GM18519 (cell line): ENCODE measurements around the gene METTL21C.

Experiments used
- ATAC-seq: cut with Tn5 transposase; IDR thresholded peaks from one replicate; pipeline ENCODE4 v1.9.1; 2021; ENCODE audit warnings: mild to moderate bottlenecking, moderate library complexity; ENCODE audit not compliant: unreplicated experiment, low FRiP score

The METTL21C gene

DNA sequence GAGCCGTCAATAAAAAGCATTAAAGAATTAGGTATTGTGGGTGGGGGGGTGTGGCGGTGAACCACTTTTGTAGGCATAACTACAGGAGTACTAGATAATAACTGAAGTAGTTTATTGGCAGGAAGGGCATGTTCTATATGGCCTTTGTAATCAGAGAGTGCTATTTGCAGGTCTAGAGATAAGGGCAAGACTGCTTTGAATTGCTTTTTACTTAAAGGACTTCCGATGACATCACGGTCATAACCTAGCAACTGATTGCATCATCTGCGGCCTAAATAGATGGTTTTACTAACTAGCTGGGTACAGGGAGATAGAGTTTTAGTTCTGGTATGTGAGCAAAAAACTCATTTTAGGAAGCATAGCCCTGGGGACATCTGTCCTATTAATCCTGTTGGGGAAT lies 24.7 kb downstream of the METTL21C start:
- ATAC-seq: no peak

DNA sequence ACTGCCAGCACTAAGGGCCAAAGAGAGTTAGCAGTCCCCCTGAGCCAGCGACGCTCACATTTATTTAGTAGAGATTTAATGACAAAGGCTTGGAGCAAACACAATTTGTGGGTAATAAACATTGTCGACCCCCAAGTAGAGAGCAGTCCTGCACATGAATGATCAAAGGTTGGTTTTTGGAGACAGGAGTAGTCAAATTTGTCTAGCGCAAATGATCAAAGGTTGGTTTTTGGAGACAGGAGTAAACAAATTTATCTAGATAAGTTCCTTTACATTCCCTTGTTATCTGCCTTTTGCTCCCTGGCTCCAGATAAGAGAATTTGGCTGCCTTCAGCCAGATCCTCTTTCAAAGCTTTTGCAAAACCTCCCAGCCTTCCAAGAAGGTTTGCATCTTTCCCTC lies 26.9 kb downstream of the METTL21C start:
- no peak for ATAC-seq

DNA sequence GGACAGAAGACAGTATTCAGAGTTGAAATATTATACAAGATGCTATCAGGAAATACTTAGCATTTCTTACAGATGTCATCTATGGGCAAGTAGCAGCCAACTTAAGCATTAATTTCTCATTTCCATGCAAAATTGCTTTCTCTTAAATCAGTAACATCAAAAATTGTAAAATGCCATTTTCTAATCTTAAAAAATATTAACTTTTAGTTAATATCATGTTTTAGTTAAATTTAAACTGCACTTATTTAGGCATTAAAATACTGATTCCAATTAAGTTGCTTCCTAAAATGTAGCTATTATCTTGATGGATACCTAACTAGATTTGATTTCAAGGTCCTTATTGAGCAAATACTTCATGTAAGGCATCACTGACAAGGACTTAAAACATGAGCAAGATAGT lies 27.8 kb downstream of the METTL21C start:
- no peak for ATAC-seq

DNA sequence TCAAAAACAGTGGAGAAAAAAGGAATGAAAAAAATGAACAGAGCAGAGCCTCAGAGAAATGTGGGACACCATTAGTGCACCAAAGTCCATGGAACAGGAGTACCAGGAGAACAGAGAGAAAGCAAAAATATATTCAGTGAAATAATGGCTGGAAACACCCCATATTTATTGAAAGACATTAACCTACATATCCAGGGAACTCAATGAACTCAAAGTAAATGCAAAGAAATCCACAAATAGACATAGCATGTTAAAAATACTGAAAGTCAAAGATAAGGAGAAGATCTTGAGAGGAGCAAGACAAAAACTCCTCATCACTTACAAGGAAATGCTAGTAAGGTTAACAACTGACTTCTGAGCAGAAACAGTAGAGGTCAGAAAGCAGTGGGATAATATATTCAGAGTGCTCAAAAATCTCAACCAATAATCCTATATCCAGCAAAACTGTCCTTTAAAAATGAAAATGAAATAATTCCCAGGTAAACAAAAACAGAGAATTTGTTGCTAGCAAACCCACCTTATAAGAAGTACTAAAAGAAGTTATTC lies 35.6 kb downstream of the METTL21C start:
- ATAC-seq: no peak

DNA sequence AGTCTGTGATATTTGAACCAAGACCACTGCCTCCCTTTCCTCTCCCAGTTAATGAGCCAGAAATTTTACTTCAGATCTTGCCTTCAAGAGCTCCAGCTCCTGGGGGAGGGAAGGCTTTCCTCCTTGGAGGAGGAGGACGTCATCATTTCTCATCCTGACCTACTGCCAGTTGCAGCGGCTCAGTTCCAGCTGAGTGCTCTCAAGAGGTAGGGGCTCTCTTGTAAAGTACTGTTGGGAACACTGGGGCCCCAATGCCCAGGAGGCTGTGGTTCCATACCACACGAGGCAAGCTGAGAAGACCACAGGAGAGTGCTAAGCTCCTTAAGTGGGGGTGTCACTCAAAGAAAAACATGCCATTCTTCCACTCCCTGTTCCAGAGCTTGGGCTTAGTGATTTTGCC lies 36.2 kb downstream of the METTL21C start:
- ATAC-seq: no peak

DNA sequence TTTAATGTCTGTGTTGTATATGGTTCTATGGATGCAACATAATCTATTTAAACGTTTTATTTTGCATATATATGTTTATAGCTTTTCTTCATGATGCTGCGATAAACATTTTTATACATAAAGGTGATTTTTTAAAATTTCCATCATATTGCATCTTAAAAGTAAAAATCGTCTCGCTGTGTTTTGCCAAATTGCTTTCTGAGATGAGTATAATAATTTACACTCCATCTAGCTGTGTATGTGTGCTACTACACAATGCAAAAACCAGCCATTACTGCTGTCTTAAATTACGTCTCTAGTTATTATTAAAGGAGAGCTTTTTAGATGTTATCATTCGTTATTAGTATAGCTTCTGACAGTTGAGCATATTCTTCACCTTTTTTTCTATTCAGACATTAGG lies 37.2 kb downstream of the METTL21C start:
- ATAC-seq: no peak

DNA sequence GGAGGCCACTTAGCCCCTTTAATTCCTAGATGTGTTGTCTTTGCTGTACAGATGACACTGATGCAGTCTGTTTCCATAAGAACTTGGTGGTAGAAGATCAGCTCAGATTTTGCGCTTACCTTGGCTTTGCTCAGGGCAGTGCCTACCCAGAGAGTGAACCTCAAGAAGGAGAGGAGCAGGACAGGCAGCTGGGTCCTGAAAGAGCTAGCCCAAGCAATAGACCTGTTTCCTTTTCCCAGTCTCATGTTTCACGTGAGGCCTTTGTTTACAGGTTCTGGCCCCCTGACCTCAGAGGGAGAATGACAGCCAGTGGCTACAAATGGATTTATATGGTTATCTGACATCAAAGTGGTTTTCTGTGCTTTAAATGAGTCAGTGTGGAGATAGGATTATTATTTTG lies 40.1 kb downstream of the METTL21C start:
- ATAC-seq: no peak

DNA sequence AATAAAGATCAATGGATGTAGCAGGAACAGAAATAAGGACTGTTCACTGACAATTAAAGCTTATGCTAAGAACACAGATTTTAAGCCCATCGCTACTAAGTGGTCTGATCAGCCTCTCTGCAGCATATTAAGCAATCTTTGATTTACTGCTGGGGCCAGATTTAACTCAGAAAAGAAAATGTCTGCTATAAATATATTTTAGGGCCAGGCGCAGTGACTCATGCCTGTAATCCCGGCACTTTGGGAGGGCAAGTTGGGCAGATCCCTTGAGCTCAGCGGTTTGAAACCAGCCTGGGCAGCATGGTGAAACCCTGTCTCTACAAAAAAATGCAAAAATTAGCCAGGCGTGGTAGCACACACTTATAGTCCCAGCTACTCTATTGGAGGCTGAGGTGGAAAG lies 43.0 kb downstream of the METTL21C start:
- no peak for ATAC-seq

DNA sequence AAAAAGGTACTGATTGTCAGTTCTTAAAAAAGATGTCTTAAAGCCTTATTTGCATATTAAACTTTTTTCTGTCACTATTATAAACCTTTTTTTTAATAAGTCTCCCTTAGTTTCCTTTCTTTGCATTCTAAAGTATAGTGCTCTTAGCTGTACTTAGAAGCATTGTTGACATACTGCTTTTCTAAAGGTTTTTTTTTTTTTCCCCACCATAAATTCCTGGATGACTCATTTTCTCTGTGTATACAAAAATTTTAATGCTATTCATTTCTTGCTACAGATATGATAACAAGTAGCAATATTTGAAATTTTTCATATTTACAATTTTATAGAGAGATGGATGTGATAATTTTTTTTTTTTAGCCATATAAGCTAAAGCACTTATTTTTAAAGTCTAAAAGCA lies 43.5 kb downstream of the METTL21C start:
- ATAC-seq: no peak

DNA sequence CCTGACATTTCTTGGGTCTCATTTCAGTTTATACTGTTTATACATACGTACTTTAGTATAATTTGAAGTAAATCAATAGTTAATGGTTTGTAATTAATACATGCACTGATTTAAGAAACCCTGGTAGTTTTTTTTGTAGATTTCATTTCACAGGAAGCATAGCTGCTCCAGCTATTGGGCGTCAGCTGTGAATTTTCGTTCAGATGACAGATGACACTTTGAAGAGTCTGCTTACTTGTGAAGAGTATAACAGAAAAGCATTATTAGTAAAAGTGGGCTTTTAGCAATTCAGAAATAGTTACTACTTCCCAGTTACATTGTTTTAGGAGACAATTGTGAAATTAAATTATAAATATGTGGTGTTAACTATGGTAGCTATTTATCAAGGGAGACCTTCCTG lies 44.4 kb downstream of the METTL21C start:
- no peak for ATAC-seq

DNA sequence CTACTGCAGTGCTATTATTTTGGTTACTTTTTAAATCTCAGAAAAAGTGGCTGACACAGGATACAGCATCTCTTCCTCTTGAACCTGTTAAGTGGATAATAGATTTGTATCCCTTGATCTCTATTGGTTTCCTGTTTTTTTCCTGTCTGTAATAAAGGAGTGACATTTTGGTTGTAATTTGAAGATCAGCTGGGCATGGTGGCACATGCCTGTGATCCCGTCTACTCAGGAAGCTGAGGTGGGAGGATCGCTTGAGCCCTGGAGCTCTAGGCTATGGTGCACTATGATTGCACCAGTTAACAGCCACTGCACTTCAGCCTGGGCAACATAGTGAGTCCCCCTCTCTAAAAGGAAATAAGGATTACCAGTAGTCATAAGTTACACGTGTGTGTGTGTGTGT lies 46.8 kb downstream of the METTL21C start:
- no peak for ATAC-seq

DNA sequence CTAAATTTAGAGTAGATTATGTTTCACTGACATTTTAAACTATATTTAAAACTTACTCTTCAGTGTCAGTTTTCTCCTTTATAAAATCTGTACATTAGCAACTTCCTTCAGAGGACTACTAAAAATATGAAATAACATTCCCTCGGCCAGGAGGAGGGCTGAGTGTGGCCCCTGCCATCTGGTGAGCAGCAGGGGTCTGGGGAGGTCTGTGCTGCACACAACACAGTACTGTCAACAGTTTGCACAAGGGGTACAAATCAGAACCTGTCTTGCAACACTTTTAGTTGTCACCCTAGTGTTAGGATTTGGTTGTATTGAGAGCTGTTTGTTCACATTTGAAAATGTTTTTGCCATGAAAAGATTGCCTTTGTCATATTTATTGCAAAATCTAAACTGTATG lies 49.1 kb downstream of the METTL21C start:
- no peak for ATAC-seq

DNA sequence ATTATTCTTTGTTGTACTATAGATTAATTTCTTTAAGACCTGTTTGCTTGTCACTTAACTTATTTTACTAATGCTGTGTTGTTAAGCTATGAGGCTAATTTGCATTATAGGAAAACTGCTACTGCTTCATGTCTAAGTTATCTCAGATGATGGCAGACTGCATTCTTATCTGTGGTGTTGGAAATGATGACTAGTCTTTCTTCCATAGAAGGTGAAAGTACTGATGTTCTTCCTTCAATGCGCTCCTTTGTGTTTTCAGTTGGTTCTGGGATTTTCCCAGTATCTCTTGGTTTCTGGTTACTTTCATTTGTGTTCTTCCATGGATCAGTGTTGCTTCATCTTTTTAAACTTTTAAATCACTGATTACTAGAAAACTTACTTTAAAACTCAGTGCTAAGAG lies 51.2 kb downstream of the METTL21C start:
- ATAC-seq: no peak

DNA sequence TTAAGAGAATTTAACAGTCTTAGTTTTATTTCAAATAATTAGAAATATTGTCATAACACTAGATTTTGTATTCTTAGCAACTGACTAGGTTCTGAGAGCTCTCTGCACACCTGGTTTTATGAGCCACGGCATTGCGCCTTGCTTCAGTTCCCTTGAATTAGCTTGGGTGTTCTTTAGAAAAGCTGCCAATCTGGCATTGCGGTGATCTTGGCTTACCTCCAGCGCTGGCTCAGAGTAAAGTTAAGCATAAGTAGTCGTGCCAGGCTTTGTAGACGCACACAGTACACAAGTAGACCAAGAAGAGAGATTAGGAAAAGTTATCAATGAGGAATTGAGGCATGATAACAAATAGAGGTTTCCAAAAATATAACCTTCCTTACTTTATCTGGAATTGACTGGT lies 52.4 kb downstream of the METTL21C start:
- no peak for ATAC-seq

DNA sequence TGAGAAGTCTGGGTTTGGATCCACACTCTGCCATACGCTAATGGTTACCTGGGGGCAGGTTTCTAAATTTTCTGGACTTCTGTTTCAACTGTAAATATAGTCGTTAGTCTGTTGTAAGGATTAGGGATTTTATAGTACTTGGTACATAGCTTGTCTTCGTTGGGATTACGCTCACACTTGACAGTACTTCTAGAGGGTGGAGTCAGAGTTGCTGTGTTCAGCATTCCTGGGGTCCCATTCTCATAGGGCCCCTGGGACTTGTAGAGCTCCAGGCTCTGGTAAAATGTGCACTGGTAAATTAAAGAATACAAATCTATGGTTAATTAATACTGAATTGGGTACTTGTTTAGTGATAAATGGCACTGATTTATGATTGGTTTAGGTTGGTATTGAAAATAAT lies 52.8 kb downstream of the METTL21C start:
- ATAC-seq: no peak

DNA sequence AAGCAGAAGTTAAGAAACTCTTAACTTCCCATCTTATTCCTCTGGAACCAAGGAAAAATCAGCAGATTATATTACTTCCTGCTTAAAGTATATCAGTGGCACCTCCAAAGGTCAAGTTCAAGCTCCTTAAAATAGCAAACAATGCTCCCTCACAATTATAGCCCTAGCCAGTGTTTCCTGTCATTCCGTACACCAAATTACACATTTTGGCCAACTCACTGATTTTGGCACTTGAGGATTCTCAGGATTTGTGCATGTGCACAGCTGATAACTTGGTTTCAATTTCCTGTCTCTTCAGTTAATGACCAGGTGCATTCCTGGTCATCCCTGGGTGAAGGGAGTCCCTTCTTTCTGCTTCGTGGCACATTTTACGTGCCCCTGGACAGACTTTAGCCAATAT lies 56.1 kb downstream of the METTL21C start:
- no peak for ATAC-seq
